Chondrocyte (in vitro differentiated cells): ENCODE measurements around the gene SP3. TPM values are rescaled to one million over a fixed set of nuclear protein-coding genes. Genes with fewer than 3 reads are reported as not detected.

Experiments
- DNase-seq: peaks from one replicate; pipeline ENCODE4 v3.0.0; 2021; ENCODE audit warnings: mixed read lengths, low spot score
- H3K27ac Mint-ChIP-seq: one replicate; pipeline ENCODE4 v1.8.0; 2021; ENCODE audit warnings: mild to moderate bottlenecking, moderate library complexity, mixed read lengths; ENCODE audit not compliant: unreplicated experiment
- H3K27me3 Mint-ChIP-seq: 2 replicates; pipeline ENCODE4 v1.8.0; 2021; ENCODE audit warnings: low read depth, mixed read lengths
- H3K36me3 Mint-ChIP-seq: 2 replicates; pipeline ENCODE4 v1.8.0; 2021; ENCODE audit warnings: low read depth, mixed read lengths
- H3K4me1 Mint-ChIP-seq: 2 replicates; pipeline ENCODE4 v1.8.0; 2021; ENCODE audit warnings: low read depth, mild to moderate bottlenecking, mixed read lengths
- H3K4me3 Mint-ChIP-seq: one replicate; pipeline ENCODE4 v1.8.0; 2021; ENCODE audit warnings: mild to moderate bottlenecking, moderate library complexity, mixed read lengths; ENCODE audit not compliant: unreplicated experiment
- H3K9me3 Mint-ChIP-seq: 2 replicates; pipeline ENCODE4 v1.8.0; 2021; ENCODE audit warnings: low read depth, mixed read lengths
- CTCF ChIP-seq: fragments of 200-600 bp; sonication (generic); IDR thresholded peaks from 2 replicates; pipeline ENCODE4 v1.5.0; 2021; ENCODE audit warnings: antibody characterized with exemption, mild to moderate bottlenecking, moderate library complexity
- total RNA-seq: library from RNA; stranded (reverse); gene quantifications from 3 replicates; pipeline ENCODE4 v1.2.1, GENCODE V29; 2021

Gene SP3
- total RNA-seq, 1 donor from 2014 or later = 59.4 TPM

GRCh38 chr2:173858291-173858731 is 106.9 kb downstream of the SP3 start:
- DNase-seq = no peak
- peaks cover 9% of the 10 kb centered on the region for H3K27me3 Mint-ChIP-seq
- TF ChIP-seq CTCF = no peak
- peaks cover 3% of the 10 kb centered on the region for H3K9me3 Mint-ChIP-seq
- H3K27ac Mint-ChIP-seq = no peak overlapping the region
- H3K4me3 Mint-ChIP-seq = no peak overlapping the region
- H3K4me1 Mint-ChIP-seq = peaks cover 23% of the 10 kb centered on the region
- no peaks in the 10 kb centered on the region for H3K36me3 Mint-ChIP-seq
